Kidney epithelial cell (primary cell): ENCODE measurements around the gene KRTAP10-10. TPM values are rescaled to one million over a fixed set of nuclear protein-coding genes. Genes with fewer than 3 reads are reported as not detected.
"Not testable (repeated sequence)": the region's sequence is repeated elsewhere in the genome, so short reads cannot be mapped to it uniquely, and the experiment has no call there.

Experiments
- DNase-seq: peaks from one replicate; pipeline ENCODE4 v3.0.0-alpha.2; 2010; ENCODE audit warnings: low read depth
- H3K27me3 ChIP-seq: 2 replicates; pipeline ENCODE4 v1.6.0; 2011; ENCODE audit warnings: low read length; ENCODE audit not compliant: control insufficient read depth, insufficient read depth
- H3K36me3 ChIP-seq: 2 replicates; pipeline ENCODE4 v1.5.1; 2011; ENCODE audit warnings: low read length; ENCODE audit not compliant: control insufficient read depth, insufficient read depth
- H3K4me3 ChIP-seq: 2 replicates; pipeline ENCODE4 v1.5.1; 2011; ENCODE audit warnings: low read depth, mild to moderate bottlenecking, control low read depth, low read length
- CTCF ChIP-seq: IDR thresholded peaks from 2 replicates; pipeline ENCODE4 v1.5.1; 2011; ENCODE audit warnings: mild to moderate bottlenecking, moderate library complexity, low read length, control low read depth, inconsistent platforms; ENCODE audit not compliant: insufficient read depth, poor library complexity, severe bottlenecking
- total RNA-seq: library from RNA; depleted of rRNA; stranded (reverse); fragments of >200 nt; gene quantifications from 2 replicates; pipeline ENCODE4 v1.2.3, GENCODE V29; 2015

Gene KRTAP10-10
- total RNA-seq, 1 donor from 2014 or later = not detected

- Histone ChIP-seq H3K36me3 (no peaks in the 10 kb centered on the region), H3K4me3 (no peak overlapping the region), H3K27me3 (peaks cover 3% of the 10 kb centered on the region)
- DNase-seq = no peak
- no peak for TF ChIP-seq CTCF
Measured at GRCh38 chr21:44639331-44639655, 2.1 kb downstream of the KRTAP10-10 start.

- Histone ChIP-seq H3K27me3 (peaks cover 3% of the 10 kb centered on the region), H3K4me3 (no peak overlapping the region), H3K36me3 (no peaks in the 10 kb centered on the region)
- TF ChIP-seq CTCF = no peak
- no peak for DNase-seq
Measured at GRCh38 chr21:44640761-44641160, 3.6 kb downstream of the KRTAP10-10 start.

GRCh38 chr21:44643741-44644310 is 6.7 kb downstream of the KRTAP10-10 start:
- no peaks in the 10 kb centered on the region for H3K27me3 ChIP-seq
- DNase-seq = no peak
- no peak overlapping the region for H3K4me3 ChIP-seq
- TF ChIP-seq CTCF = no peak
- no peaks in the 10 kb centered on the region for H3K36me3 ChIP-seq

GRCh38 chr21:44644878-44645277 is 7.7 kb downstream of the KRTAP10-10 start:
- Histone ChIP-seq H3K36me3 (no peaks in the 10 kb centered on the region), H3K27me3 (no peaks in the 10 kb centered on the region), H3K4me3 (no peak overlapping the region)
- TF ChIP-seq CTCF = no peak
- no peak for DNase-seq

GRCh38 chr21:44646366-44647221 is 9.4 kb downstream of the KRTAP10-10 start, which contains the start of gene KRTAP10-11:
Gene KRTAP10-11, plus strand, starts transcription at chr21:44646414. Its CDS starts 45 bp downstream, at chr21:44646459.
- H3K27me3 ChIP-seq, DNase-seq, H3K4me3 ChIP-seq, H3K36me3 ChIP-seq: not testable (repeated sequence)

GRCh38 chr21:44647222-44647552 is 10.0 kb downstream of the KRTAP10-10 start:
- no peak for DNase-seq
- Histone ChIP-seq H3K36me3 (no peaks in the 10 kb centered on the region), H3K27me3 (no peaks in the 10 kb centered on the region), H3K4me3 (no peak overlapping the region)
- no peak for TF ChIP-seq CTCF
